GM12873 (cell line): ENCODE data around the gene GUCY1B1.

ENCODE experiments used
- CTCF ChIP-seq: IDR thresholded peaks from 2 replicates; pipeline ENCODE4 v1.5.1; 2012; ENCODE audit warnings: low read depth, mild to moderate bottlenecking, moderate library complexity, low read length, control low read depth; ENCODE audit not compliant: insufficient read depth; ENCODE audit errors: missing control alignments

Gene GUCY1B1

GRCh38 chr4:155758481-155759371 is at the start of gene GUCY1B1:
GUCY1B1 (plus strand) TSS chr4:155759021; CDS start chr4:155759141, 120 bp downstream.
- peak; percentile 41 for TF ChIP-seq CTCF

GRCh38 chr4:155709918-155710317 is 48.9 kb upstream of the GUCY1B1 start:
- TF ChIP-seq CTCF: no peak

GRCh38 chr4:155711556-155711955 is 47.3 kb upstream of the GUCY1B1 start:
- TF ChIP-seq CTCF: no peak

- TF ChIP-seq CTCF: no peak
These were observed 46.0 kb upstream of the GUCY1B1 start for GRCh38 chr4:155712846-155713245.

GRCh38 chr4:155713911-155714310 is 44.9 kb upstream of the GUCY1B1 start:
- no peak for TF ChIP-seq CTCF

GRCh38 chr4:155722336-155722735 is 36.5 kb upstream of the GUCY1B1 start:
- TF ChIP-seq CTCF: no peak

GRCh38 chr4:155722816-155723499 is 35.9 kb upstream of the GUCY1B1 start:
- no peak for TF ChIP-seq CTCF
